Measurements from ENCODE around the gene RNF41.

DNA sequence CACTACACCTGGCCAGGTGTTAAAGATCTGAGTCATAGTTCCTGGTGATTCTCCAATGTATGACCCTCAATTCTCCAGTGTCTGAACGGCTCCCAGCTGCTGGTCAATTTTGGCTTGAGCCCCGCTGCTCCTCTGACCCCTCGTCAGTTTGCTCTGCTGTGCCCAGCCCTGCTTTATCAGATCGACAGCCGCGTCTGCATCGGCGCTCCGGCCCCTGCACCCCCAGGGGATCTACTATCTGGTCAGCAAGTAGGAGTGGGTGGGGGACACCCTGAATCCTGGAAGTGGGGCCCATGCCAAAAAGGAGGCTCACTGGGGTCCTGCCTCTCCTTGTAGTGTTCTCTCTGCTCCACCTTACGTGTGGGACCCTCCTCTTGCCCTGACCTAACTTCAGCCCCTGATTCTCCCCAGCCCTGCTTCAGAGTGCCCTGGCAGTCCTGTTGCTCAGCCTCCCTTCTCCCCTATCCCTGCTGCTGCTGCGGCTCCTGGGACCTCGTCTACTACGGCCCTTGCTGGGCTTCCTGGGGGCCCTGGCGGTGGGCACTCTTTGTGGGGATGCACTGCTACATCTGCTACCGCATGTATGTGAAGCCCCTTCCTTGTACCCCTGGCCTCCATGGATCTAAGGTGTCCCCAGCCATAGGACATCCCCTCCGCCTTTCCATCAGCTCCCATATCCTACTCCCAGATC lies 13.2 kb upstream of the RNF41 start:
- TF ChIP-seq CTCF (IDR thresholded peaks at IDR 0.05) = no peak
- TF ChIP-seq POLR2A (IDR thresholded peaks at IDR 0.05; ENCODE audit: low read depth) = no peak
